Activated B cell treated with CpG ODN at 0.5 μM for 24 hours (primary cell): Measurements from ENCODE around the gene RMDN2. TPM values are rescaled to one million over a fixed set of nuclear protein-coding genes. Genes with fewer than 3 reads are reported as not detected.
"Not testable (repeated sequence)": the region's sequence is repeated elsewhere in the genome, so short reads cannot be mapped to it uniquely, and the experiment has no call there.

Experiments used
- ATAC-seq: fragments of 200-7000 bp; cut with Tn5 transposase; one replicate; pipeline ENCODE4 v1.10.0; 2021; ENCODE audit warnings: low read depth, mild to moderate bottlenecking, moderate library complexity
- CTCF ChIA-PET: fragments of 350-600 bp; sonication (Branson Sonifier 250); formaldehyde crosslinking; loops from one replicate; lab custom pipeline; 2021; ENCODE audit warnings: antibody characterized with exemption; lab: Charles Lee
- POLR2A ChIA-PET: fragments of 350-600 bp; sonication (Branson Sonifier 250); formaldehyde crosslinking; loops from one replicate; lab custom pipeline; 2021; ENCODE audit warnings: antibody characterized with exemption; lab: Charles Lee
- DNase-seq: peaks from one replicate; pipeline ENCODE4 v3.0.0; 2022
- H3K27ac Mint-ChIP-seq: one replicate; pipeline ENCODE4 v1.8.0; 2020; ENCODE audit warnings: mixed read lengths
- H3K27me3 Mint-ChIP-seq: one replicate; pipeline ENCODE4 v1.8.0; 2021; ENCODE audit warnings: mixed read lengths
- H3K36me3 Mint-ChIP-seq: one replicate; pipeline ENCODE4 v1.8.0; 2021; ENCODE audit warnings: low read depth, mixed read lengths
- H3K4me1 Mint-ChIP-seq: one replicate; pipeline ENCODE4 v1.8.0; 2021; ENCODE audit warnings: mixed read lengths
- H3K4me3 Mint-ChIP-seq: one replicate; pipeline ENCODE4 v1.8.0; 2020; ENCODE audit warnings: mild to moderate bottlenecking, mixed read lengths
- H3K9me3 Mint-ChIP-seq: one replicate; pipeline ENCODE4 v1.8.0; 2020; ENCODE audit warnings: mixed read lengths
- intact Hi-C: fragments of 100-400 bp; cut with micrococcal nuclease; formaldehyde crosslinking; loops from one replicate; pipeline ENCODE4 v1.15.1; 2024
- total RNA-seq: library from RNA; stranded (reverse); gene quantifications from 2 replicates; pipeline ENCODE4 v1.2.3, GENCODE V29; 2022
- TF ChIP-seq, protein P1 (sequence below): fragments of 200-600 bp; IDR thresholded peaks from one replicate; pipeline ENCODE4 v1.8.0; 2022; ENCODE audit warnings: antibody characterized with exemption, mild to moderate bottlenecking

RMDN2 gene
- total RNA-seq, 1 donor from 2014 or later: 7.0 TPM

DNA sequence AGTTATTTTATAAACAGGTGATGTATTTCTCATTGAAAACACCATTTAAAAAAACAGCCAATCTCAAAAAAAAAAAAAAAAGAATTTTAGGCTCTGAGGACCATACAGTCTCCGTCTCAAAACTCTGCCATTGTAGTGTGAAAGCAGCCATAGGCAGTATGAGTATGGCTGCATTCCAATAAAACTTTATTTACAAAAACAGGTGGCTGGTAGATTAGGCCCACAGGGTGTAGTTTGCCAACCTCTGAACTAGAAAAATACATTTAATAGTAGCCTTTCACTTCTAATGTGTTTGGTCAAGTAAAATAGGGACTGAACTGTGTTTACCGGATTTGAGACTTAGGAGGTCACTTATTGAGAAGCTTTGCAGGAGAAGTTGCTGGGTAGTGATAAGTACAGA, 19.2 kb downstream of the RMDN2 start:
- TF ChIP-seq, protein P1, sequence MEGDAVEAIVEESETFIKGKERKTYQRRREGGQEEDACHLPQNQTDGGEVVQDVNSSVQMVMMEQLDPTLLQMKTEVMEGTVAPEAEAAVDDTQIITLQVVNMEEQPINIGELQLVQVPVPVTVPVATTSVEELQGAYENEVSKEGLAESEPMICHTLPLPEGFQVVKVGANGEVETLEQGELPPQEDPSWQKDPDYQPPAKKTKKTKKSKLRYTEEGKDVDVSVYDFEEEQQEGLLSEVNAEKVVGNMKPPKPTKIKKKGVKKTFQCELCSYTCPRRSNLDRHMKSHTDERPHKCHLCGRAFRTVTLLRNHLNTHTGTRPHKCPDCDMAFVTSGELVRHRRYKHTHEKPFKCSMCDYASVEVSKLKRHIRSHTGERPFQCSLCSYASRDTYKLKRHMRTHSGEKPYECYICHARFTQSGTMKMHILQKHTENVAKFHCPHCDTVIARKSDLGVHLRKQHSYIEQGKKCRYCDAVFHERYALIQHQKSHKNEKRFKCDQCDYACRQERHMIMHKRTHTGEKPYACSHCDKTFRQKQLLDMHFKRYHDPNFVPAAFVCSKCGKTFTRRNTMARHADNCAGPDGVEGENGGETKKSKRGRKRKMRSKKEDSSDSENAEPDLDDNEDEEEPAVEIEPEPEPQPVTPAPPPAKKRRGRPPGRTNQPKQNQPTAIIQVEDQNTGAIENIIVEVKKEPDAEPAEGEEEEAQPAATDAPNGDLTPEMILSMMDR: no peak
- intact Hi-C loops: no loop called here
- no peak for ATAC-seq
- POLR2A ChIA-PET: interaction anchor here (0.6 kb wide), 1 partner anchor 901 kb away, joined by 8 read pairs; no protein-coding TSS in a partner anchor
- H3K27me3 Mint-ChIP-seq: no peaks in the 10 kb centered on the region
- peaks cover 3% of the 10 kb centered on the region for H3K9me3 Mint-ChIP-seq
- H3K27ac Mint-ChIP-seq: no peak overlapping the region
- H3K4me1 Mint-ChIP-seq: peaks cover 17% of the 10 kb centered on the region
- no peak for DNase-seq
- CTCF ChIA-PET: no interaction called here
- H3K4me3 Mint-ChIP-seq: no peak overlapping the region
- peaks cover 3% of the 10 kb centered on the region for H3K36me3 Mint-ChIP-seq

DNA sequence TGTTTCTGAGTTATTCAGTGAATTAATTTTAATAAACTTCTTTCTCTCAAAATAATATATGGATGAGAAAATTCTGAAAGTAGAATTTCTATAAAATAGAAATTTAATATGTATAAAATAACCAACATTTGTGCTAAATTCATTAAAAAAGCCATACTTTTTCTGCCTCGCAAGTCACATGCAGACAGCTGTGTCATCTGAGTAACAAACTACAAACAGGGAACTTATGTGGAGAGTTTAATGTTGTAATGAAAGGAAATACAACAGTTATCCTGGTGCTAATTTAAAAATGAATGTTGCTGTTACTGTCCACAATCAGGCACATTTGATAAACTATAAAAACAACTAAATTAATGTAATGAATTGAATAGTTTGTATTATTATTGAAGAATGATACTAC, 22.2 kb downstream of the RMDN2 start:
- Mint-ChIP-seq H3K36me3 (peaks cover 11% of the 10 kb centered on the region), H3K4me1 (no peaks in the 10 kb centered on the region), H3K9me3 (no peaks in the 10 kb centered on the region), H3K27ac (no peak overlapping the region), H3K27me3 (no peaks in the 10 kb centered on the region), H3K4me3 (no peak overlapping the region)
- no peak for ATAC-seq
- DNase-seq: no peak
- intact Hi-C loops: no loop called here
- TF ChIP-seq, protein P1: no peak
- ChIA-PET CTCF (interaction anchor here (0.5 kb wide), 1 partner anchor 11 kb away, joined by 3 read pairs; no protein-coding TSS in a partner anchor), POLR2A (no interaction called here)

DNA sequence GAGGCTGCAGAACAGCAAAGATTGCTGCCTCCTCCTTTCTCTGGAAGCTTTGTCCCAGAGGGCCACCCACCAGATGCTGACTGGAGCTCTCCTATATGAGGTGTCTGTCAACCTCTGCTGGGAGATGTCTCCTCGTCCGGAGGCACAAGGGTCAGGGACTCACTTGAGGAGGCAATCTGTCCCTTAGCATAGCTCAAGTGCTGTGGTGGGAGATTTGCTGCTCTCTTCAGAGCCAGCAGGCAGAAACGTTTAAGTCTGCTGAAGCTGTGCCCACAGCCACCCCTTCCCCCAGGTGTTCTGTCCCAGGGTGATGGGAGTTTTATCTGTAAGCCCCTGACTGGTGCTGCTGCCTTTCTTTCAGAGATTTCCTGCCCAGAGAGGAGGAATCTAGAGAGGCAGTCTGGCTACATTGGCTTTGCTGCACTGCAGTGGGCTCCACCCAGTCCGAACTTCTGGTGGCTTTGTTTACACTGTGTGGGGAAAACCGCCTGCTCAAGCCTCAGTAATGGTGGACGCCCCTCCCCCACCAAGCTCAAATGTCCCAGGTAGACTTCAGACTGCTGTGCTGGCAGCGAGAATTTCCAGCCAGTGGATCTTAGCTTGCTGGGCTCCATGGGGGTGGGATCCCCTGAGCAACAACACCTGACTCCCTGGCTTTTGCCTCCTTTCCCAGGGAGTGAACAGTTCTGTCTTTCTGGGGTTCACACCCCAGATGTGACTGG, 37.1 kb downstream of the RMDN2 start:
- H3K27me3 Mint-ChIP-seq, H3K4me1 Mint-ChIP-seq, ATAC-seq, POLR2A ChIA-PET, intact Hi-C loops, CTCF ChIA-PET, DNase-seq, H3K4me3 Mint-ChIP-seq, H3K27ac Mint-ChIP-seq: not testable (repeated sequence)
- peaks cover 40% of the 10 kb centered on the region for H3K36me3 Mint-ChIP-seq
- peaks cover 21% of the 10 kb centered on the region for H3K9me3 Mint-ChIP-seq

DNA sequence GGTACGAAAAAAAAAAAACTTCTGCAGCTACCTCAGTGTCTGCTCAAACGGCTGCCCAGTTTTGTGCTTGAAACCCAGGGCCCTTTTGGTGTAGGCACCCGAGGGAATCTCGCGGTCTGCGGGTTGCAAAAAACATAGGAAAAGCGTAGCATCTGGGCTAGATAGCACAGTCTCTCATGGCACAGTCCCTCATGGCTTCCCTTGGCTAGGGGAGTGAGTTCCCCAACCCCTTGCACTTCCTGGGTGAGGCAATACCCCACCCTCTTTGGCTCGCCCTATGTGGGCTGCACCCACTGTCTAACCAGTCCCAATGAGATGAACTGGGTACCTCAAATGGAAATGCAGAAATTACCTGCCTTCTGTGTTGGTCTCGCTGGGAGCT, 37.6 kb downstream of the RMDN2 start:
- intact Hi-C loops, ATAC-seq, H3K27ac Mint-ChIP-seq, CTCF ChIA-PET, DNase-seq, H3K4me3 Mint-ChIP-seq, H3K4me1 Mint-ChIP-seq, H3K27me3 Mint-ChIP-seq, POLR2A ChIA-PET: not testable (repeated sequence)
- H3K36me3 Mint-ChIP-seq: peaks cover 40% of the 10 kb centered on the region
- peaks cover 24% of the 10 kb centered on the region for H3K9me3 Mint-ChIP-seq

DNA sequence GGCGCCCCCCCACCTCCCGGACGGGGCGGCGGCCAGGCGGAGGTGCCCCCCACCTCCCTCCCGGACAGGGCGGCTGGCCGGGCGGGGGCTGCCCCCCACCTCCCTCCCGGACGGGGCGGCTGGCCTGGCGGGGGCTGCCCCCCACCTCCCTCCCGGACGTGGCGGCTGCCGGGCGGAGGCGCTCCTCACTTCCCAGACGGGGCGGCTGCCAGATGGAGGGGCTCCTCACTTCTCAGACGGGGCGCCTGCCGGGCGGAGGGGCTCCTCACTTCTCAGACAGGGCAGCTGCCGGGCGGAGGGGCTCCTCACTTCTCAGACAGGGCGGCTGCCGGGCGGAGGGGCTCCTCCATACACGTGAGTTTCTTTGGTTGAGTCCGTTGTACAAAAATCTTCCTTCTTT, 38.8 kb downstream of the RMDN2 start:
- CTCF ChIA-PET, POLR2A ChIA-PET, ATAC-seq, intact Hi-C loops, H3K27me3 Mint-ChIP-seq, DNase-seq, H3K4me3 Mint-ChIP-seq, H3K27ac Mint-ChIP-seq, H3K4me1 Mint-ChIP-seq: not testable (repeated sequence)
- H3K36me3 Mint-ChIP-seq: peaks cover 38% of the 10 kb centered on the region
- peaks cover 24% of the 10 kb centered on the region for H3K9me3 Mint-ChIP-seq

DNA sequence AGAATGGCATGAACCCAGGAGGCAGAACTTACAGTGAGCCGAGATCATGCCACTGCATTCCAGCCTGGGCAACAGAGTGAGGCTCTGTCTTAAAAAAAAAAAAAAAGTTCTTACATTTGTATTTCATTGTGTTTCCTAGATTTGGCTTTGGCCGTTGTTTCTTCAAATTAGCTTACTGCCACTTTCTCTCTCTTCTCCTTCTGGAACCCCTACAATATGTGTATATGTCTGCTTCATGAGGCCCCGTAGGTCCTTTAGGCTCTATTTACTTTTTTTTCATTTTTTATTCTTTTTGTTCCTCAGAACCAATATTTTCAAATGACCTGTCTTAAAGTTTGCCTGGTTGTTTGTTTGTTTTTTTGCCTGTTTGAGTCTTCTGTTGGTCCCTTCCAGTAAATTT, 41.2 kb downstream of the RMDN2 start:
- intact Hi-C loops: no loop called here
- Mint-ChIP-seq H3K4me1 (peaks cover 2% of the 10 kb centered on the region), H3K36me3 (peaks cover 21% of the 10 kb centered on the region), H3K9me3 (peaks cover 18% of the 10 kb centered on the region), H3K27ac (no peak overlapping the region), H3K27me3 (no peaks in the 10 kb centered on the region), H3K4me3 (no peak overlapping the region)
- CTCF ChIA-PET: interaction anchor here (0.6 kb wide), 1 partner anchor 1190 kb away, joined by 3 read pairs; no protein-coding TSS in a partner anchor
- POLR2A ChIA-PET: no interaction called here
- no peak for DNase-seq
- no peak for ATAC-seq
- TF ChIP-seq, protein P1: no peak
